Liver (tissue), 2 donors: Measurements from ENCODE around the gene EN1.

ENCODE experiments used
- REST ChIP-seq: IDR thresholded peaks from 2 replicates; pipeline ENCODE4 v1.6.1; 2016; ENCODE audit warnings: antibody characterized with exemption, mild to moderate bottlenecking
- RXRA ChIP-seq, 2 donors: IDR thresholded peaks; 2 replicates each; pipeline ENCODE4 v1.6.1; 2017 to 2018; ENCODE audit warnings: antibody characterized with exemption in 2 of 2, mild to moderate bottlenecking in 1 of 2
- donor health status: healthy.

- no peak for TF ChIP-seq REST
- TF ChIP-seq RXRA (IDR thresholded peaks at IDR 0.05) = no peak
Observed at GRCh38 chr2:118814368-118814767, 33.1 kb downstream of the EN1 start.
